Stimulated activated CD8-positive, alpha-beta memory T cell treated with anti-CD3 and anti-CD28 coated beads, Interleukin-4, amount 100 ng/mL, for 1 hour (primary cell): ENCODE measurements around the gene A1CF.
"Not testable (repeated sequence)": the region's sequence is repeated elsewhere in the genome, so short reads cannot be mapped to it uniquely, and the experiment has no call there.

Source experiments
- DNase-seq, 2 donors: peaks; one replicate each; pipeline ENCODE4 v3.0.0-alpha.2; 2020; ENCODE audit warnings: low read depth in 2 of 2, low spot score in 1 of 2

A1CF gene

GRCh38 chr10:50885097-50885859 is at the start of gene A1CF:
Gene A1CF, minus strand, starts transcription at chr10:50885627. Its CDS starts 25,687 bp downstream, at chr10:50859940.
- no peak for DNase-seq

GRCh38 chr10:50931948-50932431 is 46.6 kb upstream of the A1CF start:
- DNase-seq, result no peak

DNA sequence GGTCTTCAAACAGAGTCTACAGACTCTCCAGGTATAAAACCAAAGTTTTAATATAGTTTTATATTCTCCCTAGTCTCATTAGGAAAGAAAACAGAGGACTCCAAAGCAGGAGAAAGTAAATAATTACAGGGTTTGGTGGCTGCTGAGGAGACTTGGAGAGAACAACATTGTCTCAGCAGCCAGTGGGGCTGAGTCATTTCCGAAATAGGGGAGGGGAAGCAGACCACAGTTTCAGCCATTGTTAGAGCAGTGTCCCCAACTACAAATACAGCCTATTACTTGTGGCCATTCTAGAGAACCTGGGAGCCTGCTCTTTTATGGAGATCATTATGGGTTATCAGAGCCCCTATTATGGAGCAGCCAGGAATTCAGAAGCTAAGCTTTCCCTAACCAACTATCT is 44.2 kb upstream of the A1CF start:
- no peak for DNase-seq

- DNase-seq, result no peak
Measured at GRCh38 chr10:50928190-50928552, 42.7 kb upstream of the A1CF start.

GRCh38 chr10:50927522-50928189 is 42.2 kb upstream of the A1CF start:
- DNase-seq, result no peak

DNA sequence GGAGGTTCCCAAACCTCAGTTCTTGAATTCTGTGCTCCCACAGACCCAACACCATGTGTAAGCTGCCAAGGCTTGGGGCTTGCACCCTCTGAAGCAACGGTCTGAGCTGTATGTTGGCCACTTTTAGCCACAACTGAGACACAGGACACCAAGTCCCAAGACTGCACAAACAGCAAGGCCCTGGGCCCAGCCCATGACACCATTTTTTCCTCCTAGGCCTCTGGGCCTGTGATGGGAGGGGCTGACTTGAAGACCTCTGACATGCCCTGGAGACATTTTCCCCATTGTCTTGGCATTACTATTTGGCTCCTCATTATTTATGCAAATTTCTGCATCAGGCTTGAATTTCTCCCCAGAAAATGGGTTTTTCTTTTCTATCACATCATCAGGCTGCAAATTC is 38.0 kb upstream of the A1CF start:
- DNase-seq, result not testable (repeated sequence)

DNA sequence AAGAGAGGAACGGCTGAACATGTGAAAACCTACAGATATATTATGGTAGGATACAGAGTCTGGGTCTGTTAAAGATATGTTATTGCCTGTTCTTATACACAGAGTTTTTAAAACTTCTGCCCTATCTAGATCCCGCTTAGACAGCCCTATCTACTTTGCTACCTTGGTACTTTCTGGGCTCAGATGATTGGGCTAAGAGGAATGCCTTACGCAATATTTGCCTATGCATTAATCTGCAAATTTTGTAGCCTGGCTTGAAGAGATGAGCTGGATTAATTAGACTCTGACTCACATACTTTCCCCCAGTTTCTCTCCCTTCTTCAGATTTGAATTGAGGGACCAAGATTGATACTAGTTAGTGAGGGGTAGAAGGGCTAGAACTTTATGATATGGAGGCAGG is 33.6 kb upstream of the A1CF start:
- no peak for DNase-seq

DNA sequence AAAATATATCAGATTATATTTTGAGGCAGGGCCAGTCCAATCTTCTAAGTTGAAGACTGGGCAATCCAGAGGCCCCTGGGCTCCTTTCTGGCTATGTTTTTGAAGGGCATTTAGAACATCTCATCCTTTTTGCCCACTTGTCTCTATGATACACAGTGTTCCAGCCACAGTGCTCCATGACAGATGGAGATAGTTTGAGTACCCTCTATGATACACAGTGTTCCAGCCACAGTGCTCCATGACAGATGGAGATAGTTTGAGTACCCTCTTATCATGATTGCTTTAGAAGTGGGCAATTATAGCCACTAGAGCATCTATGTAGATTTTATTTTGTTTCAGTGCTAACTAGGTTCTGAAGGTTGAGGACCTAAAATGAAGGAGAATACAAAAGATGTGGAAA is 33.1 kb upstream of the A1CF start:
- DNase-seq, result no peak

DNA sequence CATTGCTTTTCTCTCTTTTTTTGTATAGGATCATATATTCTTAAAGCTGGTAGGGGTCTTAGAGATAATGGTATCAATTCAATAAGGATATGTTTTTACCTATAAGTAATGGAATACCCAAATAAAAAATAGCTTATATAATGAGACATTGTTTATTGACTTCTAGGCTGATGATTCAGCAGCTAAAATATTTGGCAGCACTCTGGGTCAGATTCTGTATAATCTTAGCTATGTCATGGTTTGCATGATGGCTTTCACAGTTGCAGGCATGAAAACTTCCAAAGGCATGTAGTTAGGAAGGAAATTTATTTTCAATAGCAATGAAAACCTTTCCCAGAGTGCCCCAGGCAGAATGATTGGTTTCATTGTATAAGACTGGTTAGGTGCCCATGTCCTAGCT is 32.1 kb upstream of the A1CF start:
- DNase-seq, result no peak

GRCh38 chr10:50909334-50910014 is 24.0 kb upstream of the A1CF start:
- DNase-seq, result no peak

DNA sequence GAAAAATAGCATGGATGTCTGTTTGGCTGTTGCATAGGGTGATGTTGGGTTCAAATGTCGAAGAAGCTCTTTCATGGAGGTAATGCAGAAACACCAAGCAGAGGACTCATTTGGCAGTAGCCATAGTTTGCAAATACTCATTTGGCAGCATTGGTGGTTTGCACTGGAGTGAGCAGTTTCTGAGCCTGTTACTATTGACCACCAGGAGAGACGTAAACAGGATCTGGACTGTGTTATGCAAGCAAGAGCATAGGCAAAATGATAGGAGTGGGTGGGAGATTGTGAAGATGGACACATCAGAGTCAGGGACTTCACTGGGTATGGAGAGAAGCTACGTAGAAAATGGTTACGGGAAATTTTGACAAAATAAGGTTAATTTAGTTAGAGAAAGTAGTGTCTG is 22.9 kb upstream of the A1CF start:
- no peak for DNase-seq

DNA sequence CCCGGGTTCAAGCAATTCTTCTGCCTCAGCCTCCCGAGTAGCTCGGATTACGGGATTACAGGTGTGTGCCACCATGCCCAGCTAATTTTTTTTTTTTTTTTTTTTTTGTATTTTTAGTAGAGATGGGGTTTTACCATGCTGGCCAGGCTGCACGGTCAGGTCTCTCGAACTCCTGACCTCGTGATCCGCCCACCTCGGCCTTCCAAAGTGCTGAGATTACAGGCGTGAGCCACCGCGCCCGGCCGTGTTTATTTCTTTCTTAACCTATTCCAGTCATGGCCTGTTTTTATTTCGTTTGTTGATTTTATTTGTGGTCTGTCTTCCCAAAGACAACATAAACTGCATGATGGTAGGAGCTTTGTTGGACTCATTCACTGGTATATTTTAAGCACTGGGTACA is 20.4 kb upstream of the A1CF start:
- DNase-seq, result not testable (repeated sequence)

DNA sequence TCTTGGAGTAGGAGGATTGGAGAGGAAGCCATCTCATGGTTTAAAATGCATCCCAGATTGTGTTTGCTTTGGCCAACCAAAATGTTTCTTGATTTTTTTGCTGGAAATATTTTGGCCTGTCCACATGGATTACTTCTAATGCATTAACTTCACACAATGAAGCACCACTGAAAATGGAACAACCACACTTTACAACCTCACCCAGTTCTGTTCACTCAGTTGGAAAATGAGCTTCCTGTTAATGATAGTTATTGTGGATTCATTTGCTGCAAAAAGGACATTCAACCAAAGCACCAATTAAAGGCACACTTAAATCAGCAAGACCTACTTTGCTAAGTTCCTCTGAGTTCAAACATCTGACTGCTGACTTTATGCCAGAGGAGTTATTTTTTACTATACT is 11.3 kb upstream of the A1CF start:
- no peak for DNase-seq

- DNase-seq, result no peak
Measured at GRCh38 chr10:50894312-50894711, 8.9 kb upstream of the A1CF start.

GRCh38 chr10:50892467-50892866 is 7.0 kb upstream of the A1CF start:
- no peak for DNase-seq

DNA sequence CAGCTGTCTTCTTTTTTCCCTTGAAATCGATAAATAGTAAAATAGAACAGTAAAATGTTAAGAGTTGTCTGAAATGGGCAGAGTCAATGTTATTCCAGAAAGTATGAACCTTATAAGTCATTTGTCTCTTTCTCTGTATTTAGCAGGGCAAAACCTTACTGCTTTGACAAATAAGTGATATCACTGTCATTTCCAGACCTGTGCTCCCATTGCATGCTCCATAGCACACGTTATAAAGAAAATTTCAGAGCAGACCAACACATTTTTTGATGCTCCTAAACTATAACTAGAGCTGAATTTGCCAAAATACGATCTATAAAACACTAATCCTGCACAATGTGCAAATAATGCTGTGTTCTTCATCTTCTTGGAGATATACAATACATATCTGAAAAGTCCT is 1.1 kb downstream of the A1CF start:
- DNase-seq, result no peak

GRCh38 chr10:50883629-50884028 is 1.8 kb downstream of the A1CF start:
- DNase-seq, result no peak

DNA sequence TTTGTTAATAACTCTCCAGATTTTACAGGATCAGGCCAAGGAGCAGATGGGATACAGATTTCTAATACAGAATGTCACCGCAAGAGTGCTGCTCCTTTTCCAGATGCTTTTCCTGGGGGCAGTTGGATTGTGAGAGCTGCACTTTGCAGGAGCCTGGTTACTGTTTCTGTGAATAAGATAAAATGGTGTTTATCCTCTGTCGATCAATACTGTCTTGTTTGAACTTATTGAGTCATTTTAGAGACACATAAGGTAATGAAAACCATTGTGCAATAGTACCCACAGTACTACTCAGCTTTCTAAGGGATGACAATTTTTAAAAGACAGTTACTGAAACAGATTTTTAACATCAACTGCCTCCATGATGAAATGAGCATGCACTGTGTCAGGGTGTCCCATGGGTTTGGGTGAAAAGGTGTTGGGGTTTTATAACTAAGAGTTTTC is 2.9 kb downstream of the A1CF start:
- no peak for DNase-seq

DNA sequence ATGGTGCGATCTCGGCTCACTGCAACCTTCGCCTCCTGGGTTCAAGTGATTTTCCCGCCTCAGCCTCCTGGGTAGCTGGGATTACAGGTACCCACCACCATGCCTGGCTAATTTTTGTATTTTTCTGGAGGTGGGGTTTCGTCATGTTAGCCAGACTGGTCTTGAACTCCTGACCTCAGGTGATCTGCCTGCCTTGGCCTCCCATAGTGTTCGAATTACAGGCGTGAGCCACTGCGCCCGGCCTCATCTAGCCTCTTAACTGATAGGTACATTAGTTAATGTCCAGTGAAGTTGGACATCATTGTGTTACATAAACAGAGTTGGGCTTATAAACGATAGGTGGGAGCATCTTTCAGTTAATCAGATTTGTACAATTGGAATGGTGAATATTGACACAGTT is 4.4 kb downstream of the A1CF start:
- DNase-seq, result not testable (repeated sequence)

DNA sequence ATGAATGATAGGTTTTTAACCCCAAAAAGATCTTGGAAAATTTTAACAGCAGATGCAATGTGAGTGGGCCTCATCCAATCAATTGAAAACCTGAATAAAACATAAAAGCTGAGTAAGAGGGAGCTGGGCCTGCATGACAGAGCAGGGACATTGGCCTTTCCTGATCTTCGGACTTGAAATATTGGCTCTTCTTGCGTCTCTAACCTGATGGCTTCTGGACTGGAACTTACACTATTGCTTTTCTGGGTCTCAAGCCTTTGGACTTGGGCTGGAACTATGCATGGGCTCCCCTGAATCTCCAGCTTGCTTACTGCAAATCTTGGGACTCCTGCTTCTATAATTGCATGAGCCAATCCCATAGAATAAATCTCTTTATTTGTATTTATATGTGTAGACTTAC is 9.0 kb downstream of the A1CF start:
- DNase-seq, result no peak

- DNase-seq, result no peak
Measured at GRCh38 chr10:50874723-50875122, 10.7 kb downstream of the A1CF start.

DNA sequence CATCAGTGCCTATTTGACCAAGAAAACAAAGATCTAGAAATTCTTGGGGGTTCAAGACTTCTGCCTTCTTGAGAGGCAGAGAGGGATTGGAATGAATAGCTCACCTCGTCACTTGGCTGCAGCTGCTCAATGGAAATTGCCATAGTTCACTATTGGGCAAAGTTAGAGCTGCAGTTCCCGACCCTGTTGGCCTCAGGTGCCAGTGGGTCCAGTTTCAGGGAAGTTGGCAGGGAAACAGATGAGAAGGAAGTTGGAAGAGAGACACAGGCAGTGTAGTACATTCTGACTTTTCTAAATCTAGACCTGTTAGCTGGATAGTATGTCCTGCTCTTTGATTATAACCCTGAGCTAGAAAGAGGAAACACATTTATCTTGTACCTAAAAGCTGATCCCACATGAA is 19.1 kb downstream of the A1CF start:
- no peak for DNase-seq
